OCI-LY3 (cell line): ENCODE data around the gene DOCK4.

Source experiments
- EZH2phosphoT487 ChIP-seq: fragments of 200-600 bp; shearing (Covaris generic); IDR thresholded peaks from 2 replicates; pipeline ENCODE4 v1.6.1; 2018; ENCODE audit warnings: antibody characterized with exemption, mixed run types, low read depth
- TF ChIP-seq, protein P1 (sequence below): fragments of 200-600, 300-600 bp; sonication (generic); IDR thresholded peaks from 2 replicates; pipeline ENCODE4 v1.5.1; 2014; ENCODE audit warnings: antibody characterized with exemption, low read length, low read depth

DNA sequence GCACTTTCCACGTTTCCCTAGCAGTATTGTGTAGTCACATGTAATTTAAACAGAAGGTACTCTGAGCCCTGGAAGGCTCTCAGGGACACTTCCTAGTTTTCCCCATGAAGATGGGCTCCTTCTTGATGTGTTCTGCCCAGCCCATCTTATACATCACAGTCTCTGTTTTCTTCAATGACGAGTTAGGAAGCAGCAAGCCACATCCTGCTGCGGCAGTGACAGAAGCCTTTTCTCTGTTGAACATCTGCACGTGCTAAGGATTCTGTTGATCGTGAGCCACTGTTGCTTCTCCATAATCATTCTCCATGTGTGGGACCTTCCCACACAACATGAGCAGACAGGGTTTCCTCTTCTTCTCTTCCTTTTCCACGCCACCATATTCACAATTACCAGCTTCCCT is 346.0 kb downstream of the DOCK4 start:
- TF ChIP-seq, protein P1, sequence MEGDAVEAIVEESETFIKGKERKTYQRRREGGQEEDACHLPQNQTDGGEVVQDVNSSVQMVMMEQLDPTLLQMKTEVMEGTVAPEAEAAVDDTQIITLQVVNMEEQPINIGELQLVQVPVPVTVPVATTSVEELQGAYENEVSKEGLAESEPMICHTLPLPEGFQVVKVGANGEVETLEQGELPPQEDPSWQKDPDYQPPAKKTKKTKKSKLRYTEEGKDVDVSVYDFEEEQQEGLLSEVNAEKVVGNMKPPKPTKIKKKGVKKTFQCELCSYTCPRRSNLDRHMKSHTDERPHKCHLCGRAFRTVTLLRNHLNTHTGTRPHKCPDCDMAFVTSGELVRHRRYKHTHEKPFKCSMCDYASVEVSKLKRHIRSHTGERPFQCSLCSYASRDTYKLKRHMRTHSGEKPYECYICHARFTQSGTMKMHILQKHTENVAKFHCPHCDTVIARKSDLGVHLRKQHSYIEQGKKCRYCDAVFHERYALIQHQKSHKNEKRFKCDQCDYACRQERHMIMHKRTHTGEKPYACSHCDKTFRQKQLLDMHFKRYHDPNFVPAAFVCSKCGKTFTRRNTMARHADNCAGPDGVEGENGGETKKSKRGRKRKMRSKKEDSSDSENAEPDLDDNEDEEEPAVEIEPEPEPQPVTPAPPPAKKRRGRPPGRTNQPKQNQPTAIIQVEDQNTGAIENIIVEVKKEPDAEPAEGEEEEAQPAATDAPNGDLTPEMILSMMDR = no peak
- TF ChIP-seq EZH2phosphoT487 = no peak
